ENCODE results near the gene AUTS2.

Gene AUTS2

DNA sequence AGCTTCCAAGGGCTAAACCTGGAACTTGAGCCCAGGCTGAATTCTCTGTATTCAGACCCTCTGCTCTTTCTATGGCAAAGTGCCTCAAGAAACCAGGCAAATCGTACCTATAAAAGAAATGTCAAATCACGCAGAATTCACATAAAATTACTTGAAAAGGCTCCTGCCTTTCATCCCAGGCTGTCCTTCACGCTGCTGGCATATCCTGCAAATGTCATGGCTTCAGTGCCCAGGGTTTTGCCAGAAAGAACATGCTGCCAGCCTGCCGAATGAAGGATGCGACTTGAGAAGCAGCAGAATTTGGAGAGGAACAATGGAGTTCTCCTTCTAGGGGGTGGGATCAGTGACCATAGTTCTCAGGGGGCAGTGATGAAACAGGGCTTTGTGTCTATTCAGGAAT, 931.2 kb downstream of the AUTS2 start:
- no peak for TF ChIP-seq CTCF (IDR thresholded peaks at IDR 0.05)

- TF ChIP-seq CTCF (IDR thresholded peaks at IDR 0.05) = no peak
Measured at GRCh38 chr7:70529914-70530585, 931.8 kb downstream of the AUTS2 start.

DNA sequence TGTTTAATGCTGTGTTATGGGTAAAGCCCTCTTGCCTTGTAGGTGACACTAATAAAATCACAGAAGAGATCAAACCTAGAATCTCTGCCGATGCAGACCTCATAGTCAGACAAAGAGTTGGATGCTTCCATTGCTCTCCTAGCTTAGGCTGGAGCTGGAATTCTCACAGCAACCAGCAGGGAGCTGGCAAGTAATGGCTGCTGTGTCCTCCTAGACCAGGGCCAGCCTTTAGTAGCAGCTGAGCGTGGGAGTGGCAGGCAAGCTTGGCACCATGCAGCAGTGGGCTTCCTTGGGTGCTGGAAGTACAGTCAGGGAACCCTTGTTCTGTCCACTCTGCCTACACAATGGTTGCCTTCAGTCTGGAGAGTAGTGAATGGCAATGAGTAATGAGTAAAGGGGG, 935.3 kb downstream of the AUTS2 start:
- TF ChIP-seq CTCF (IDR thresholded peaks at IDR 0.05) = no peak

GRCh38 chr7:70539205-70539604, 940.9 kb downstream of the AUTS2 start:
- TF ChIP-seq CTCF (IDR thresholded peaks at IDR 0.05) = no peak

GRCh38 chr7:70539617-70540016, 941.3 kb downstream of the AUTS2 start:
- no peak for TF ChIP-seq CTCF (IDR thresholded peaks at IDR 0.05)

DNA sequence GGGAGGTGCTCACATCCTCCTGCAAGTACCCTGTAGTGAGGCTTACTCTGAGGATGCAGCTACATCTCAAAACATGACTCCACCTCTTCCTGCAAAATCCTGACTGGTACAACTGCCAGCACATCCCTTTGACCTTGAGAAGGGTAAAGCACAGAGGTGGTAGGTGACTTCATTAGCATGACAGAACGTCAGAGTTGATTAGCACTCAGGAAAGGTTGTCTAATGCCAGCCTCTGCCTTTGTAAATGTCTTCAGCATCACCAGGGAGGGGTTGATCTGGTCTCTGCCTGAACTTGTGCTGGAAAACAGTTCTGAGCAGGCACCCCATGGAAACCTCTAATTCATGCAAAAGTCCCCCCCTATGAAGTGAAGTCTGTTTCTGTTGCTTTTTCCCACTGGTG, 942.4 kb downstream of the AUTS2 start:
- no peak for TF ChIP-seq CTCF (IDR thresholded peaks at IDR 0.05)

DNA sequence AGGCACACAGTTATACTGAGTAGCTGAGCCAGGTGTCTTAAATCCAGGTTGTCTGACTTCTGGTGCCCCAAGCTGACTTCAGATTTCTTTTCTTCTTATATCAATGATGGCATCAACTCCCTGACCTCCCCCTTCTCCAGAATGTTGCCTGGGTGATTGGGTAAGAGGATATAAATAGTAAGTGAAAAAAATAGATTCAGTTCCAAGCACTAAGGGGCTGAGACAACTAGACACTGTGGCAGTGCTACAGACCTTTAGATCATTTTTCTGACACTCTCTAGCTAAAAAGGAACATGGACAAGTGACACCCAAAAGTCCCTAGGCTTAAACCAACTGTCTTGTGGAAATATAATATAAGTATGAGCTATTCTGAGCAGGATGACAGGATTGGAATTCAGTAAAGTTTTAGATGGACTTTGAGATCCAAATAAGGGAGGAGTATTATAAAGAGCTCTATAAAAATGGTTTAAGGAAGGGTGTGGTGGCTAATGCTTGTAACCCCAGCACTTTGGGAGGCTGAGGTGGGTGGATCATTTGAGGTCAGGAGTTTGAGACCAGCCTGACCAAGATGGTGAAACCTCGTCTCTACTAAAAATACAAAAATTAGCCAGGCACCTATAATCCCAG, 944.6 kb downstream of the AUTS2 start:
- TF ChIP-seq CTCF (IDR thresholded peaks at IDR 0.05) = no peak

All from LNCAP (cell line).